C4-2B (cell line): ENCODE data around the gene TECRL.

Experiments used
- ZFX ChIP-seq: fragments of 450-650 bp; IDR thresholded peaks from 2 replicates; pipeline ENCODE4 v1.6.1; 2017
- TF ChIP-seq, protein P1 (sequence below): fragments of 450-650 bp; conservative IDR thresholded peaks from 2 replicates; pipeline ENCODE4 v1.5.1; 2017; ENCODE audit warnings: mild to moderate bottlenecking

DNA sequence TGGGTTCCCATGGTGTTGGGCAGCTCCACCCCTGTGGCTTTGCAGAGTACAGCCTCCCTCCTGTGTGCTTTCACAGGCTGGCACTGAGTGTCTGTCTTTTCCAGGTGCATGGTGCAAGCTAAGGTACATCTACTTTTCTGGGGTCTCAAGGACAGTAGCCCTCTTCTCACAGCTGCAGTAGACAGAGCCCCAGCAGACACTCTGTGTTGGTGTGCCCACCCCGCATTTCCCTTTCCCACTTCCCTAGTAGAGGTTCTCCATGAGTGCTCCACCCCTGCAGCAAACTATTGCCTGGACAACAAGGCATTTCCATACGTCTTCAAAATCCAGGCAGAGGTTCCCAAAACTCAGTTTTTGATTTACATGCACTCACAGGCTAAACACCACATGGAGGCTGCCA is 143.0 kb downstream of the TECRL start:
- TF ChIP-seq, protein P1, sequence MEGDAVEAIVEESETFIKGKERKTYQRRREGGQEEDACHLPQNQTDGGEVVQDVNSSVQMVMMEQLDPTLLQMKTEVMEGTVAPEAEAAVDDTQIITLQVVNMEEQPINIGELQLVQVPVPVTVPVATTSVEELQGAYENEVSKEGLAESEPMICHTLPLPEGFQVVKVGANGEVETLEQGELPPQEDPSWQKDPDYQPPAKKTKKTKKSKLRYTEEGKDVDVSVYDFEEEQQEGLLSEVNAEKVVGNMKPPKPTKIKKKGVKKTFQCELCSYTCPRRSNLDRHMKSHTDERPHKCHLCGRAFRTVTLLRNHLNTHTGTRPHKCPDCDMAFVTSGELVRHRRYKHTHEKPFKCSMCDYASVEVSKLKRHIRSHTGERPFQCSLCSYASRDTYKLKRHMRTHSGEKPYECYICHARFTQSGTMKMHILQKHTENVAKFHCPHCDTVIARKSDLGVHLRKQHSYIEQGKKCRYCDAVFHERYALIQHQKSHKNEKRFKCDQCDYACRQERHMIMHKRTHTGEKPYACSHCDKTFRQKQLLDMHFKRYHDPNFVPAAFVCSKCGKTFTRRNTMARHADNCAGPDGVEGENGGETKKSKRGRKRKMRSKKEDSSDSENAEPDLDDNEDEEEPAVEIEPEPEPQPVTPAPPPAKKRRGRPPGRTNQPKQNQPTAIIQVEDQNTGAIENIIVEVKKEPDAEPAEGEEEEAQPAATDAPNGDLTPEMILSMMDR = no peak
- no peak for TF ChIP-seq ZFX
